K562 (cell line): ENCODE results near the gene DYRK1A. TPM values are rescaled to one million over a fixed set of nuclear protein-coding genes. Genes with fewer than 3 reads are reported as not detected.
A peak's percentile ranks its signal among the peaks of the same experiment; 100 is the strongest.

Experiments
- DACH1 ChIP-seq: fragments of 450-650 bp; IDR thresholded peaks from 2 replicates; pipeline ENCODE4 v1.6.1; 2018; ENCODE audit not compliant: partially characterized antibody
- DPF2 ChIP-seq: fragments of 450-650 bp; IDR thresholded peaks from 2 replicates; pipeline ENCODE4 v1.6.1; 2016
- E2F3 ChIP-seq: fragments of 250-450 bp; sonication (Bioruptor Pico); IDR thresholded peaks from 2 replicates; pipeline ENCODE4 v1.4.0; 2020; ENCODE audit warnings: mild to moderate bottlenecking
- E2F5 ChIP-seq: sonication (generic); formaldehyde crosslinking; IDR thresholded peaks from 2 replicates; pipeline ENCODE4 v1.8.0; 2022; ENCODE audit warnings: mild to moderate bottlenecking, missing genetic modification reagents
- FOXA3 ChIP-seq, 2 experiments: fragments of 450-650 bp in 1 of 2; sonication (generic) in 1 of 2; formaldehyde crosslinking; IDR thresholded peaks in 1 of 2; conservative IDR thresholded peaks in 1 of 2; 2 replicates each; pipeline versions ENCODE4 v1.4.0 to v1.8.0; 2020 to 2022; ENCODE audit warnings: mild to moderate bottlenecking in 2 of 2, missing genetic modification reagents in 1 of 2
- FOXK2 ChIP-seq, 2 experiments: fragments of 450-650 bp; IDR thresholded peaks in 1 of 2; conservative IDR thresholded peaks in 1 of 2; 2 replicates each; pipeline ENCODE4 v1.6.1; 2016; ENCODE audit warnings: low read depth in 2 of 2, mild to moderate bottlenecking in 1 of 2
- HDAC8 ChIP-seq: fragments of 450-650 bp; IDR thresholded peaks from 2 replicates; pipeline ENCODE4 v1.6.1; 2016; ENCODE audit warnings: mild to moderate bottlenecking, missing genetic modification characterization, moderate library complexity, missing compliant biosample characterization
- MAFG ChIP-seq: fragments of 450-650 bp; conservative IDR thresholded peaks from 2 replicates; pipeline ENCODE4 v1.6.1; 2016; ENCODE audit warnings: missing genetic modification characterization, missing compliant biosample characterization
- MYC ChIP-seq, 2 experiments: fragments of 250-450 bp in 1 of 2; sonication (Bioruptor Pico) in 1 of 2; IDR thresholded peaks; 2 replicates each; pipeline versions ENCODE4 v1.5.1 to v1.6.1; 2012 to 2021; ENCODE audit warnings: low read depth in 2 of 2, borderline replicate concordance in 1 of 2, improper control_type of control experiment in 1 of 2, low read length in 1 of 2, mild to moderate bottlenecking in 1 of 2, moderate library complexity in 1 of 2
- NCOA1 ChIP-seq: fragments of 450-650 bp; IDR thresholded peaks from 2 replicates; pipeline ENCODE4 v1.6.1; 2016; ENCODE audit warnings: low read depth
- PRMT5 ChIP-seq: sonication (generic); formaldehyde crosslinking; IDR thresholded peaks from 2 replicates; pipeline ENCODE4 v1.5.0; 2020; ENCODE audit warnings: missing genetic modification reagents
- PTRF ChIP-seq: fragments of 450-650 bp; IDR thresholded peaks from 2 replicates; pipeline ENCODE4 v1.6.1; 2016; ENCODE audit warnings: mild to moderate bottlenecking, missing genetic modification characterization, missing compliant biosample characterization
- TEAD4 ChIP-seq, 2 experiments: sonication (generic) in 1 of 2; formaldehyde crosslinking in 1 of 2; IDR thresholded peaks; 2 replicates each; pipeline versions ENCODE4 v1.6.1 to v1.8.0; 2012 to 2022; ENCODE audit warnings: borderline replicate concordance in 1 of 2, inconsistent platforms in 1 of 2, low read length in 1 of 2, mild to moderate bottlenecking in 1 of 2, missing genetic modification reagents in 1 of 2
- YY1 ChIP-seq, 3 experiments: IDR thresholded peaks; 2 replicates each; pipeline ENCODE4 v1.6.1; 2011; ENCODE audit warnings: low read length in 2 of 3, mild to moderate bottlenecking in 2 of 3, moderate library complexity in 2 of 3, borderline replicate concordance in 1 of 3, control low read depth in 1 of 3, low read depth in 1 of 3; ENCODE audit not compliant: insufficient read depth in 3 of 3, insufficient replicate concordance in 2 of 3, control insufficient read depth in 1 of 3, insufficient read length in 1 of 3; ENCODE audit errors: extremely low read depth in 1 of 3
- ZNF23 ChIP-seq: fragments of 250-450 bp; sonication (Bioruptor Pico); IDR thresholded peaks from 2 replicates; pipeline ENCODE4 v1.4.0; 2020; ENCODE audit warnings: mild to moderate bottlenecking
- polyA plus RNA-seq, 8 experiments: library from polyadenylated mRNA; depleted of rRNA in 4 of 8; stranded (reverse) in 5 of 8; unstranded in 3 of 8; fragments of >200 nt; fragmentation: Nextera tagmentation in 2 of 8; fragmentation: Illumina TruSeq in 1 of 8; extraction: Ambion mirVana in 2 of 8; extraction: Trizol in 1 of 8; gene quantifications; 2 replicates each; pipeline versions ENCODE4 v1.2.1 to v1.2.3, GENCODE V29; 2011 to 2014; ENCODE audit warnings: inconsistent platforms in 1 of 8, missing spikeins in 1 of 8
- total RNA-seq, 7 experiments: library from RNA; depleted of rRNA in 6 of 7; stranded (reverse); fragments of >200 nt in 6 of 7; fragmentation: Illumina TruSeq in 2 of 7; extraction: Trizol in 2 of 7; gene quantifications; 2 replicates each; pipeline versions ENCODE4 v1.2.1 to v1.2.3, GENCODE V29; 2011 to 2021; ENCODE audit warnings: low replicate concordance in 1 of 7
- TF ChIP-seq, protein P1 (sequence below), 2 experiments: fragments of 450-650 bp; IDR thresholded peaks; 2 replicates each; pipeline ENCODE4 v1.6.1; 2016; ENCODE audit warnings: mild to moderate bottlenecking in 2 of 2, borderline replicate concordance in 1 of 2, low read depth in 1 of 2, moderate library complexity in 1 of 2

Gene DYRK1A
- total and polyA plus RNA-seq, 9 of the 15 experiments (the other 6 are each of a cell fraction or from before 2014, with no cell fraction given), result 3.7 to 64.8 (median 42.3) TPM

GRCh38 chr21:37338671-37339551, 27.7 kb upstream of the DYRK1A start (continued):
- peak; percentile 92 for TF ChIP-seq DACH1
- TF ChIP-seq ZNF23 (CRISPR knock-in tag), result no peak
- TF ChIP-seq NCOA1, result peak; percentile 25; the same call in 1 of the 2 replicates
- TF ChIP-seq MYC (IDR thresholded peaks at IDR 0.05; ENCODE audit: low read depth, low read length), result peak; percentile 41; the same call in 1 of the 2 replicates
- TF ChIP-seq MYC (CRISPR knock-in tag; IDR thresholded peaks at IDR 0.05; ENCODE audit: borderline replicate concordance, low read depth), result no peak
- peak; percentile 82; the same call in 1 of the 2 replicates for TF ChIP-seq HDAC8 (tag)
- no peak for TF ChIP-seq E2F3 (CRISPR knock-in tag)
- TF ChIP-seq, protein P1, sequence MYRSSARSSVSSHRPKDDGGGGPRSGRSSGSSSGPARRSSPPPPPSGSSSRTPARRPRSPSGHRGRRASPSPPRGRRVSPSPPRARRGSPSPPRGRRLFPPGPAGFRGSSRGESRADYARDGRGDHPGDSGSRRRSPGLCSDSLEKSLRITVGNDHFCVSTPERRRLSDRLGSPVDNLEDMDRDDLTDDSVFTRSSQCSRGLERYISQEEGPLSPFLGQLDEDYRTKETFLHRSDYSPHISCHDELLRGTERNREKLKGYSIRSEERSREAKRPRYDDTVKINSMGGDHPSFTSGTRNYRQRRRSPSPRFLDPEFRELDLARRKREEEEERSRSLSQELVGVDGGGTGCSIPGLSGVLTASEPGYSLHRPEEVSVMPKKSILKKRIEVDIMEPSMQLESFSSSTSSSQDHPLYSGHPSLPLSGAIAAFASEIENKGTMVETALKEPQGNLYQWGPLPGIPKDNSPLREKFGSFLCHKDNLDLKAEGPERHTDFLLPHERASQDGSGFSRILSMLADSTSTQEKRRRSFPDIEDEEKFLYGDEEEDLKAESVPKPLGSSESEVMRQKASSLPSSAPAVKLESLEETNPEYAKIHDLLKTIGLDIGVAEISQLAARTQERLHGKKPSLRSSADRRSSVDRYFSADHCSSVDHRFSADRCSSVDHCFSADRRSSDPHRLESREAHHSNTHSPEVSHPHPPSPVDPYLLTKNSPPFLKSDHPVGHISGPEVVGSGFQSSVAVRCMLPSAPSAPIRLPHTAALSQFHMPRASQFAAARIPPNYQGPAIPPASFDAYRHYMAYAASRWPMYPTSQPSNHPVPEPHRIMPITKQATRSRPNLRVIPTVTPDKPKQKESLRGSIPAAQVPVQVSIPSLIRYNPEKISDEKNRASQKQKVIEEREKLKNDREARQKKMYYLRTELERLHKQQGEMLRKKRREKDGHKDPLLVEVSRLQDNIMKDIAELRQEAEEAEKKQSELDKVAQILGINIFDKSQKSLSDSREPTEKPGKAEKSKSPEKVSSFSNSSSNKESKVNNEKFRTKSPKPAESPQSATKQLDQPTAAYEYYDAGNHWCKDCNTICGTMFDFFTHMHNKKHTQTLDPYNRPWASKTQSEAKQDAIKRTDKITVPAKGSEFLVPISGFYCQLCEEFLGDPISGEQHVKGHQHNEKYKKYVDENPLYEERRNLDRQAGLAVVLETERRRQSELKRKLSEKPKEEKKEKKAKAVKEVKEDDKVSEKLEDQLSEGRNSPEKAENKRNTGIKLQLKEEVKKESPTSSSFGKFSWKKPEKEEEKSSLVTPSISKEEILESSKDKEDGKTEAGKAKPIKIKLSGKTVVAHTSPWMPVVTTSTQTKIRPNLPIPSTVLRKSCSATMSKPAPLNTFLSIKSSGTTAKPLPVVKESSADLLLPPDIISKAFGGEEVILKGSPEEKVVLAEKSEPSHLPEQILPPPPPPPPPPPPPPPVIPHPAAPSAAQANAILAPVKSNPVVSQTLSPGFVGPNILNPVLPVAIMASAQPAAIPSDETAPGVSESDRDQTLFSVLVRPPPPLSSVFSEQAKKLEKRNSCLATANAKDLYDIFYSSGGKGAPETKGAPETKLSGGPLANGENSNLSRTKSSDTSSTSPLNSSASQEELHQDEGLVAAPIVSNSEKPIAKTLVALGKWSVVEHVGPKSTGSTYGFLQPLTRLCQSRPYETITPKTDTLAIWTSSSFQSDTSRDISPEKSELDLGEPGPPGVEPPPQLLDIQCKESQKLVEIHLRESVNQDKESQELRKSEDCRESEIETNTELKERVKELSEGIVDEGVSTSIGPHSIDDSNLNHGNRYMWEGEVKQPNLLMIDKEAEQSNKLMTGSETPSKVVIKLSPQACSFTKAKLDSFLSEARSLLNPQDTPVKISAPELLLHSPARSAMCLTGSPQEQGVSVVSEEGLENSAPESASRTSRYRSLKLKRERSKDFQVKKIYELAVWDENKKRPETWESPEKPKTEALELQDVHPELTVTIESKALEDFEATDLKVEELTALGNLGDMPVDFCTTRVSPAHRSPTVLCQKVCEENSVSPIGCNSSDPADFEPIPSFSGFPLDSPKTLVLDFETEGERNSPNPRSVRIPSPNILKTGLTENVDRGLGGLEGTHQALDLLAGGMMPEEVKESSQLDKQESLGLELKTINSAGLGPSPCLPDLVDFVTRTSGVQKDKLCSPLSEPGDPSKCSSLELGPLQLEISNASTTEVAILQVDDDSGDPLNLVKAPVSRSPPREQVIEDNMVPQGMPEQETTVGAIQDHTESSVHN (IDR thresholded peaks at IDR 0.05; ENCODE audit: borderline replicate concordance in 1 of 2, low read depth in 1 of 2), result peak in 1 of 2 experiments; percentile 92; a peak in 2 of 4 replicates
- TF ChIP-seq E2F5 (CRISPR knock-in tag), result no peak
- peak; percentile 69 for TF ChIP-seq PTRF (tag)
- TF ChIP-seq DPF2, result peak; percentile 87
- TF ChIP-seq PRMT5 (CRISPR knock-in tag), result no peak
- TF ChIP-seq MAFG, result peak; percentile 97
- TF ChIP-seq YY1 (IDR thresholded peaks at IDR 0.05; ENCODE audit: borderline replicate concordance in 1 of 3, control insufficient read depth in 1 of 3, extremely low read depth in 1 of 3, insufficient read depth in 3 of 3, insufficient read length in 1 of 3, insufficient replicate concordance in 2 of 3, low read depth in 1 of 3, low read length in 2 of 3), result peak in 1 of 3 experiments; percentile 33
- TF ChIP-seq FOXK2 (conservative IDR thresholded peaks at IDR 0.05 in 1 of 2, IDR thresholded peaks at IDR 0.05 in 1 of 2; ENCODE audit: low read depth in 2 of 2), result peak; percentile 14 to 28; a peak in 1 of 4 replicates
- TF ChIP-seq TEAD4 (IDR thresholded peaks at IDR 0.05; ENCODE audit: low read length), result peak; percentile 70
- TF ChIP-seq TEAD4 (CRISPR knock-in tag; IDR thresholded peaks at IDR 0.05; ENCODE audit: borderline replicate concordance), result peak; percentile 70; the same call in 1 of the 2 replicates
- peak in 1 of 2 experiments; percentile 72; a peak in 2 of 4 replicates for TF ChIP-seq FOXA3 (CRISPR knock-in tag; conservative IDR thresholded peaks at IDR 0.05 in 1 of 2, IDR thresholded peaks at IDR 0.05 in 1 of 2)
